Suprapubic skin (tissue), 4 donors: ENCODE data around the gene E2F1. TPM values are rescaled to one million over a fixed set of nuclear protein-coding genes. Genes with fewer than 3 reads are reported as not detected.
A peak's percentile ranks its signal among the peaks of the same experiment; 100 is the strongest.
"Not testable (repeated sequence)": the region's sequence is repeated elsewhere in the genome, so short reads cannot be mapped to it uniquely, and the experiment has no call there.

ENCODE experiments used
- DNase-seq, 2 donors: peaks; one replicate each; pipeline ENCODE4 v3.0.0-alpha.2; 2019; ENCODE audit warnings: low spot score in 2 of 2
- H3K27ac ChIP-seq: fragments of 200-600 bp; sonication (generic); one replicate; pipeline ENCODE4 v1.5.1; 2019
- H3K27me3 ChIP-seq: fragments of 200-600 bp; sonication (generic); one replicate; pipeline ENCODE4 v1.5.1; 2019
- H3K36me3 ChIP-seq: fragments of 200-600 bp; sonication (generic); one replicate; pipeline ENCODE4 v1.5.1; 2019
- H3K4me1 ChIP-seq: fragments of 200-600 bp; sonication (generic); one replicate; pipeline ENCODE4 v1.5.1; 2019
- H3K4me3 ChIP-seq: fragments of 200-600 bp; sonication (generic); one replicate; pipeline ENCODE4 v1.5.1; 2019; ENCODE audit warnings: mild to moderate bottlenecking
- H3K9me3 ChIP-seq: fragments of 200-600 bp; sonication (generic); one replicate; pipeline ENCODE4 v1.5.1; 2019
- CTCF ChIP-seq, 2 donors: fragments of 200-600 bp in 1 of 2; fragments of 450-650 bp in 1 of 2; sonication (generic) in 1 of 2; IDR thresholded peaks; one replicate each; pipeline ENCODE4 v1.5.1; 2016 to 2019; ENCODE audit warnings: antibody characterized with exemption in 2 of 2, mild to moderate bottlenecking in 1 of 2, moderate library complexity in 1 of 2
- EP300 ChIP-seq: sonication (generic); formaldehyde crosslinking; IDR thresholded peaks from one replicate; pipeline ENCODE4 v1.6.1; 2017; ENCODE audit warnings: antibody characterized with exemption
- POLR2A ChIP-seq, 2 donors: fragments of 450-650 bp; IDR thresholded peaks; one replicate each; pipeline ENCODE4 v1.6.1; 2017; ENCODE audit warnings: antibody characterized with exemption in 2 of 2, mild to moderate bottlenecking in 2 of 2, moderate library complexity in 2 of 2
- POLR2AphosphoS5 ChIP-seq, 3 donors: sonication (generic); formaldehyde crosslinking; IDR thresholded peaks; one replicate each; pipeline ENCODE4 v1.6.1; 2017; ENCODE audit warnings: antibody characterized with exemption in 3 of 3
- WGBS: methylation state at CpG from one replicate; pipeline ENCODE4 v1.1.5; 2018; 5-methylcytosine and 5-hydroxymethylcytosine counted together
- total RNA-seq, 4 donors: library from RNA; depleted of rRNA; stranded (reverse); fragments of >200 nt; gene quantifications; one replicate each; pipeline ENCODE4 v1.1.0, GENCODE V29; 2016

Gene E2F1
- total RNA-seq, 4 donors from 2014 or later = 3.5 to 5.6 (median 4.6) TPM

- peaks cover 12% of the 10 kb centered on the region for H3K36me3 ChIP-seq
- TF ChIP-seq EP300 (no peak), CTCF (IDR thresholded peaks at IDR 0.05) (no peak), POLR2AphosphoS5 (IDR thresholded peaks at IDR 0.05) (no peak), POLR2A (IDR thresholded peaks at IDR 0.05) (no peak)
- DNase-seq = no peak
- no peaks in the 10 kb centered on the region for H3K27me3 ChIP-seq
- H3K27ac ChIP-seq = no peak overlapping the region
- H3K4me1 ChIP-seq = peaks cover 6% of the 10 kb centered on the region
- no peak overlapping the region for H3K4me3 ChIP-seq
- WGBS = 75% methylated on average over 17 of the region's 27 CpGs
- no peaks in the 10 kb centered on the region for H3K9me3 ChIP-seq
Observed at GRCh38 chr20:33701629-33702450, 15.7 kb upstream of the E2F1 start.

- not testable (repeated sequence) for DNase-seq, H3K4me3 ChIP-seq, H3K27ac ChIP-seq, H3K36me3 ChIP-seq, H3K27me3 ChIP-seq, H3K9me3 ChIP-seq
- WGBS = 92% methylated on average over 15 of the region's 45 CpGs
- peaks cover 16% of the 10 kb centered on the region for H3K4me1 ChIP-seq
Observed at GRCh38 chr20:33700696-33701441, 14.7 kb upstream of the E2F1 start.

GRCh38 chr20:33698966-33699365 is 12.8 kb upstream of the E2F1 start:
- H3K9me3 ChIP-seq, H3K4me3 ChIP-seq, H3K27ac ChIP-seq, DNase-seq, H3K27me3 ChIP-seq, H3K36me3 ChIP-seq: not testable (repeated sequence)
- peaks cover 25% of the 10 kb centered on the region for H3K4me1 ChIP-seq
- WGBS = no CpG with 5 or more reads among the region's 27 CpGs

- Histone ChIP-seq H3K27ac (peak overlapping the region; percentile 18), H3K9me3 (no peaks in the 10 kb centered on the region)
Observed at GRCh38 chr20:33697129-33697528, 10.9 kb upstream of the E2F1 start.

GRCh38 chr20:33696448-33696847 is 10.3 kb upstream of the E2F1 start:
- H3K4me1 ChIP-seq = peaks cover 30% of the 10 kb centered on the region
- no peaks in the 10 kb centered on the region for H3K9me3 ChIP-seq
- TF ChIP-seq CTCF (IDR thresholded peaks at IDR 0.05) = no peak
- no peak for TF ChIP-seq POLR2A (IDR thresholded peaks at IDR 0.05)
- TF ChIP-seq EP300 = no peak
- TF ChIP-seq POLR2AphosphoS5 (IDR thresholded peaks at IDR 0.05) = no peak
- no peaks in the 10 kb centered on the region for H3K36me3 ChIP-seq
- WGBS = 61% methylated on average over 4 of the region's 4 CpGs
- DNase-seq = no peak
- H3K4me3 ChIP-seq = no peak overlapping the region
- peak overlapping the region; percentile 18 for H3K27ac ChIP-seq
- H3K27me3 ChIP-seq = no peaks in the 10 kb centered on the region

More at GRCh38 chr20:33697129-33697528, 10.9 kb upstream of the E2F1 start:
- H3K27me3 ChIP-seq = no peaks in the 10 kb centered on the region
- no peaks in the 10 kb centered on the region for H3K36me3 ChIP-seq
- peaks cover 30% of the 10 kb centered on the region for H3K4me1 ChIP-seq
- H3K4me3 ChIP-seq = no peak overlapping the region
- 45% methylated on average over 8 of the region's 8 CpGs for WGBS
- TF ChIP-seq CTCF (IDR thresholded peaks at IDR 0.05) (no peak), POLR2A (IDR thresholded peaks at IDR 0.05) (no peak), EP300 (no peak), POLR2AphosphoS5 (IDR thresholded peaks at IDR 0.05) (no peak)
- DNase-seq = peak in 1 of 2 donors; percentile 79

- Histone ChIP-seq H3K9me3 (no peaks in the 10 kb centered on the region), H3K4me3 (no peak overlapping the region), H3K4me1 (peaks cover 30% of the 10 kb centered on the region), H3K36me3 (no peaks in the 10 kb centered on the region), H3K27me3 (no peaks in the 10 kb centered on the region), H3K27ac (no peak overlapping the region)
- DNase-seq = no peak
- 42% methylated on average over 6 of the region's 6 CpGs for WGBS
- TF ChIP-seq POLR2AphosphoS5 (IDR thresholded peaks at IDR 0.05) = no peak
- TF ChIP-seq POLR2A (IDR thresholded peaks at IDR 0.05) = no peak
- TF ChIP-seq EP300 = no peak
- TF ChIP-seq CTCF (IDR thresholded peaks at IDR 0.05) = no peak
Observed at GRCh38 chr20:33694639-33695012, 8.4 kb upstream of the E2F1 start.
